ENCODE results near the gene DHRSX.

- TF ChIP-seq CTCF (IDR thresholded peaks at IDR 0.05; ENCODE audit: extremely low read depth in 1 of 2, insufficient read depth in 1 of 2, low read depth in 1 of 2, low read length in 2 of 2) = no peak
- no peak for TF ChIP-seq MAX (IDR thresholded peaks at IDR 0.05; ENCODE audit: insufficient read depth, insufficient read length)
- no peak for TF ChIP-seq FOS (IDR thresholded peaks at IDR 0.05; ENCODE audit: borderline replicate concordance, insufficient read depth, low read length)
- no peak for TF ChIP-seq MYC (IDR thresholded peaks at IDR 0.05; ENCODE audit: low read depth, low read length)
- TF ChIP-seq POLR2AphosphoS5 (IDR thresholded peaks at IDR 0.05; ENCODE audit: insufficient read depth, low read depth, low read length) = no peak
- TF ChIP-seq POLR2A (IDR thresholded peaks at IDR 0.05; ENCODE audit: low read depth, low read length) = no peak
These were observed 73.0 kb downstream of the DHRSX start for GRCh38 chrX:2427737-2428136.

All from endothelial cell of umbilical vein (primary cell).